Spleen (tissue), 11 donors: Measurements from ENCODE around the gene MARK1. TPM values are rescaled to one million over a fixed set of nuclear protein-coding genes. Genes with fewer than 3 reads are reported as not detected.

Source experiments
- DNase-seq: peaks from one replicate; pipeline ENCODE4 v3.0.0-alpha.2; 2020
- H3K27ac ChIP-seq, 8 donors: fragments of 200-600 bp; sonication (generic) in 7 of 8; 1 replicate in 4 of 8; 2 replicates in 4 of 8; pipeline versions ENCODE4 v1.5.0 to v1.8.0; 2016 to 2021; ENCODE audit warnings: inconsistent platforms in 4 of 8, mild to moderate bottlenecking in 4 of 8, moderate library complexity in 1 of 8
- H3K27me3 ChIP-seq, 7 donors: fragments of 200-600 bp; sonication (generic) in 6 of 7; replicated peaks in 1 of 7; 1 replicate in 4 of 7; 2 replicates in 3 of 7; pipeline versions ENCODE4 v1.5.0 to v1.8.0; 2016 to 2021; ENCODE audit warnings: inconsistent platforms in 3 of 7, mild to moderate bottlenecking in 1 of 7
- H3K36me3 ChIP-seq, 6 donors: fragments of 200-600 bp; sonication (generic) in 5 of 6; 1 replicate in 4 of 6; 2 replicates in 2 of 6; pipeline versions ENCODE4 v1.5.0 to v1.8.0; 2016 to 2021; ENCODE audit warnings: inconsistent platforms in 2 of 6
- H3K4me1 ChIP-seq, 6 donors: fragments of 200-600 bp; sonication (generic) in 5 of 6; 1 replicate in 3 of 6; 2 replicates in 3 of 6; pipeline versions ENCODE4 v1.5.0 to v1.8.0; 2016 to 2021; ENCODE audit warnings: inconsistent platforms in 3 of 6
- H3K4me3 ChIP-seq, 8 donors: fragments of 200-600 bp; sonication (generic) in 7 of 8; 1 replicate in 4 of 8; 2 replicates in 4 of 8; pipeline versions ENCODE4 v1.5.0 to v1.8.0; 2016 to 2021; ENCODE audit warnings: inconsistent platforms in 4 of 8, mild to moderate bottlenecking in 4 of 8, moderate library complexity in 2 of 8
- H3K9me3 ChIP-seq, 8 donors: fragments of 200-600 bp; sonication (generic) in 7 of 8; 1 replicate in 4 of 8; 2 replicates in 4 of 8; pipeline versions ENCODE4 v1.5.0 to v1.8.0; 2016 to 2021; ENCODE audit warnings: inconsistent platforms in 4 of 8
- CTCF ChIP-seq, 11 experiments: fragments of 200-600 bp in 7 of 11; fragments of 450-650 bp in 4 of 11; sonication (generic) in 4 of 11; IDR thresholded peaks in 8 of 11; conservative IDR thresholded peaks in 3 of 11; 1 replicate in 7 of 11; 2 replicates in 4 of 11; pipeline versions ENCODE4 v1.4.0 to v1.8.0; 2016 to 2021; ENCODE audit warnings: antibody characterized with exemption in 11 of 11, inconsistent platforms in 4 of 11, mild to moderate bottlenecking in 1 of 11
- POLR2A ChIP-seq, 3 donors: fragments of 450-650 bp; IDR thresholded peaks; one replicate each; pipeline ENCODE4 v1.5.1; 2017; ENCODE audit warnings: antibody characterized with exemption in 3 of 3, mild to moderate bottlenecking in 1 of 3
- POLR2AphosphoS5 ChIP-seq, 3 donors: sonication (generic); formaldehyde crosslinking; IDR thresholded peaks; one replicate each; pipeline ENCODE4 v1.5.1; 2017; ENCODE audit warnings: antibody characterized with exemption in 3 of 3
- WGBS, 5 donors: extraction: QIAGEN DNeasy Blood & Tissue Kit in 3 of 5; methylation state at CpG; one replicate each; pipeline versions ENCODE4 v1.1.5 to v1.1.7; 2013 to 2018; 5-methylcytosine and 5-hydroxymethylcytosine counted together
- intact Hi-C: fragments of 100-400 bp; cut with DNase I; formaldehyde crosslinking; loops from one replicate; pipeline ENCODE4 v1.15.0; 2023; ENCODE audit warnings: low total_unique reads
- polyA plus RNA-seq, 3 donors: library from polyadenylated mRNA; stranded (reverse); fragments of 200-250 nt; gene quantifications; one replicate each; pipeline ENCODE4 v1.2.1, GENCODE V29; 2013
- total RNA-seq, 7 donors: library from RNA; depleted of rRNA in 3 of 7; stranded (reverse); fragments of >200 nt in 3 of 7; fragmentation: NEBNext Ultra II Directional in 4 of 7; extraction: Animal tissue kit (Norgen Biotek cat#: 25700) in 4 of 7; gene quantifications; one replicate each; pipeline versions ENCODE4 v1.1.0 to v1.2.1, GENCODE V29; 2016 to 2021
- donor health status: healthy with polysubstance abuse.
- donor health status: DM: no; HTN: no; CAD: no; lungs with moderate emphysema.
- donor health status: DM: no; HTN: no; CAD: no.
- donor health status: Bipolar disorder and iron deficiency.
- donor health status: healthy.
- donor health status: DM: no; HTN: no; CAD: no.
- donor health status: DM: yes; HTN: yes; CAD: no.

Gene MARK1
- total and polyA plus RNA-seq, 10 donors, result 0.59 to 3.9 (median 2.1) TPM

- Histone ChIP-seq H3K27ac (no peak overlapping the region), H3K4me3 (no peak overlapping the region), H3K36me3 (no peaks in the 10 kb centered on the region), H3K9me3 (no peaks in the 10 kb centered on the region), H3K4me1 (no peaks in the 10 kb centered on the region), H3K27me3 (no peaks in the 10 kb centered on the region)
- WGBS, 5 donors, result 73 to 85% (median 80%) methylated on average over 4 of the region's 4 CpGs
- no peak for DNase-seq
- TF ChIP-seq POLR2AphosphoS5 (IDR thresholded peaks at IDR 0.05) (no peak), CTCF (IDR thresholded peaks at IDR 0.05 in 8 of 11, conservative IDR thresholded peaks at IDR 0.05 in 3 of 11) (no peak), POLR2A (IDR thresholded peaks at IDR 0.05) (no peak)
- intact Hi-C loops, result no loop called here
These were observed 103.4 kb downstream of the MARK1 start for GRCh38 chr1:220631238-220631815.

GRCh38 chr1:220637759-220638158, 109.8 kb downstream of the MARK1 start:
- no peak overlapping the region for H3K27ac ChIP-seq
- WGBS, 5 donors, result 94 to 100% (median 97%) methylated on average over 1 of the region's 1 CpG
- H3K4me3 ChIP-seq, result no peak overlapping the region
- intact Hi-C loops, result no loop called here
- no peaks in the 10 kb centered on the region for H3K36me3 ChIP-seq
- H3K27me3 ChIP-seq, result no peaks in the 10 kb centered on the region
- no peaks in the 10 kb centered on the region for H3K4me1 ChIP-seq
- TF ChIP-seq POLR2AphosphoS5 (IDR thresholded peaks at IDR 0.05) (no peak), POLR2A (IDR thresholded peaks at IDR 0.05) (no peak), CTCF (IDR thresholded peaks at IDR 0.05 in 8 of 11, conservative IDR thresholded peaks at IDR 0.05 in 3 of 11) (no peak)
- DNase-seq, result no peak
- H3K9me3 ChIP-seq, result no peaks in the 10 kb centered on the region

DNA sequence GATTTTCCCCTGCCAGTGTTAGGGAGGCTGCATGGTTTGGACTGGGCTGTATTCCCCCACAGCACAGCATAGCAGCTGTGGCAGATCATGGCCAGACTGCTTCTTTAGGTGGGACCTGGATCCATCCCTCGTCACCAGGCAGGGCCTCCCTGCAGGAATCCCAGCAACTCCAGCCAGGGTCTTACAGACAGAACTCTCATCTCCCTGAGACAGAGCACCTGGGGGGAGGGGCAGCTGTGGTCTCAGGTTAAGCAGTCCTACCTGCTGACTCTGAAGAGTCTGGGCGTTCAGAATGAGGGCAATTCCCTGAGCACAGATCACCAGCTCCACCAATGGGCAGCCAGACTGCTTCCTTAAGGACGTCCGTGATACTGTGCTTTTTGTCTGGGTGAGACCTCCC, 114.3 kb downstream of the MARK1 start:
- Histone ChIP-seq H3K4me1 (no peaks in the 10 kb centered on the region), H3K27me3 (no peaks in the 10 kb centered on the region)
- WGBS, 5 donors, result 82 to 93% (median 91%) methylated on average over 3 to 4 of the region's 4 CpGs

DNA sequence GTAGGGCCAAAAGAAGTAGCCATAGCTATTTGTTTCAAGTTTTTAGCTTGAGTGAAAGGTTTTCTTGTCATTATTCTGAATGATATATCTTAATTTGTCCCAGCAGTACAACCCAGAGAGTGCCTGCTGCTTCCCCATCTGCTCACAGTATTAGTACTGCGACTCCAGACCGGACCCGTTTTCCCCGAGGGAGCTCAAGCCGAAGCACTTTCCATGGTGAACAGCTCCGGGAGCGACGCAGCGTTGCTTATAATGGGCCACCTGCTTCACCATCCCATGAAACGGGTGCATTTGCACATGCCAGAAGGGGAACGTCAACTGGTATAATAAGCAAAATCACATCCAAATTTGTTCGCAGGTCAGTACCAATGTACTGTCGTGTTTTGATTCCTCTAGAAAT, 125.1 kb downstream of the MARK1 start:
- intact Hi-C loops, result no loop called here
- no peaks in the 10 kb centered on the region for H3K4me1 ChIP-seq
- H3K4me3 ChIP-seq, result no peak overlapping the region
- H3K27me3 ChIP-seq, result no peaks in the 10 kb centered on the region
- H3K36me3 ChIP-seq, result no peaks in the 10 kb centered on the region
- TF ChIP-seq CTCF (IDR thresholded peaks at IDR 0.05 in 8 of 11, conservative IDR thresholded peaks at IDR 0.05 in 3 of 11), result no peak
- no peak for TF ChIP-seq POLR2AphosphoS5 (IDR thresholded peaks at IDR 0.05)
- no peak for TF ChIP-seq POLR2A (IDR thresholded peaks at IDR 0.05)
- H3K9me3 ChIP-seq, result no peaks in the 10 kb centered on the region
- no peak overlapping the region for H3K27ac ChIP-seq
- WGBS, 5 donors, result 95 to 98% (median 96%) methylated on average over 13 of the region's 13 CpGs
- no peak for DNase-seq

More for the DNA sequence above, 114.3 kb downstream of the MARK1 start:
- TF ChIP-seq POLR2A (IDR thresholded peaks at IDR 0.05), result no peak
- no peak for TF ChIP-seq POLR2AphosphoS5 (IDR thresholded peaks at IDR 0.05)
- intact Hi-C loops, result no loop called here
- no peaks in the 10 kb centered on the region for H3K9me3 ChIP-seq
- no peak overlapping the region for H3K27ac ChIP-seq
- DNase-seq, result no peak
- no peaks in the 10 kb centered on the region for H3K36me3 ChIP-seq
- H3K4me3 ChIP-seq, result no peak overlapping the region
